ENCODE measurements around the gene CREM. TPM values are rescaled to one million over a fixed set of nuclear protein-coding genes. Genes with fewer than 3 reads are reported as not detected.

The CREM gene
- total and polyA plus RNA-seq, 2 of the 4 experiments (the other 2 are of a cell fraction): 33.2 to 40.5 TPM

DNA sequence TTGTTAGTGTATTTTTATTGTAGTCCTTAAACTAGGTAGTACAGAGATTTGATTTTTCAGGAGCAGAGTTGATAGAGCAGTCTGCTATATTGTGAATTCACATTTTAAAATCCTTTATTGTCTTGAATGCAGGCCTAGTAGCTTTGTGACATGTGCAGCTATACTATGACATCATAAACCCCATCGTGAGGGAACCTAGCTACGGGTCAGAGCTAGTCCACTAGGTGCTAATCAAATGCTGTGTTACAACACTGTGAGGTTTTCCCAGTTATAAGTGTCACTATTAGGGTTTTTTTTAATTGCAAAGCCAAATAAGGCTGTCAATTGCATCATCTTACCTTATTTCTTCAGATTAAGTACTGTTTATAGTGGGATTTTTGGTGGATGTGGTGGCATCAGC is 40.7 kb downstream of the CREM start:
- ChIA-PET CTCF (no interaction called here), POLR2A (ENCODE audit: unreplicated experiment) (no interaction called here)
- Histone ChIP-seq H3K36me3 (ENCODE audit: control insufficient read depth, insufficient read depth, low read length) (no peaks in the 10 kb centered on the region), H3K9me3 (ENCODE audit: control insufficient read depth, insufficient read depth, low read length) (no peaks in the 10 kb centered on the region), H4K5ac (ENCODE audit: low read depth, low read length) (no peak overlapping the region), H2BK120ac (ENCODE audit: low read depth, low read length) (no peak overlapping the region), H3K18ac (ENCODE audit: low read depth, low read length) (no peak overlapping the region), H3K79me1 (ENCODE audit: low read depth in 1 of 2, low read length in 2 of 2) (peaks cover 2 to 7% of the 10 kb centered on the region in 2 experiments; a peak in 1 of 4 replicates), H2BK15ac (ENCODE audit: low read depth, low read length) (no peak overlapping the region), H4K8ac (ENCODE audit: low read depth in 2 of 2, low read length in 2 of 2) (no peak overlapping the region), H4K20me1 (ENCODE audit: insufficient read depth, low read length) (no peaks in the 10 kb centered on the region), H3K27ac (ENCODE audit: insufficient read depth, low read length) (no peak overlapping the region), H3K14ac (replicated peaks; ENCODE audit: low read depth, low read length) (no peak overlapping the region), H2BK20ac (ENCODE audit: low read depth, low read length) (no peak overlapping the region), H2AK5ac (ENCODE audit: low read depth, low read length) (no peak overlapping the region), H3K23ac (ENCODE audit: low read depth, low read length) (no peak overlapping the region), H2BK5ac (ENCODE audit: low read depth, low read length, poor library complexity, severe bottlenecking) (no peak overlapping the region), H3K4me2 (ENCODE audit: low read depth, low read length) (no peak overlapping the region), H4K91ac (ENCODE audit: insufficient read depth, low read depth, low read length) (no peak overlapping the region), H3K9me1 (ENCODE audit: insufficient read depth, low read length) (no peaks in the 10 kb centered on the region), H3K9ac (ENCODE audit: low read depth, low read length) (no peak overlapping the region), H3K27me3 (ENCODE audit: control insufficient read depth, insufficient read depth, low read length) (no peaks in the 10 kb centered on the region), H2AFZ (replicated peaks; ENCODE audit: low read length, poor library complexity) (no peak overlapping the region), H3K4me3 (ENCODE audit: insufficient read depth, low read depth, low read length) (no peak overlapping the region), H3K4me1 (ENCODE audit: control insufficient read depth, insufficient read depth, low read length) (peaks cover 4% of the 10 kb centered on the region; the same call in 1 of the 2 replicates), H2AK9ac (replicated peaks; ENCODE audit: low read depth, low read length, poor library complexity) (no peak overlapping the region), H3K4ac (ENCODE audit: low read depth, low read length) (no peak overlapping the region), H3K56ac (ENCODE audit: extremely low read depth, insufficient read depth, low read length) (no peak overlapping the region)
- BruUV-seq (replicated peaks): no TSS peak
- in situ Hi-C loops (cut with MboI; ENCODE audit: low sequenced_read_pairs) (no loop called here), dilution Hi-C loops (cut with HindIII; ENCODE audit: low sequenced_read_pairs, unreplicated experiment) (no loop called here), intact Hi-C loops (cut with micrococcal nuclease) (no loop called here)
- DNase-seq (no peak), ATAC-seq (ENCODE audit: low read depth) (no peak)
- TF ChIP-seq MAFK (IDR thresholded peaks at IDR 0.05; ENCODE audit: low read depth, low read length): no peak
- TF ChIP-seq FOS (IDR thresholded peaks at IDR 0.05; ENCODE audit: low read depth, low read length): no peak
- no peak for TF ChIP-seq NFE2L2 (IDR thresholded peaks at IDR 0.05; ENCODE audit: low read depth, low read length)
- TF ChIP-seq RFX5 (IDR thresholded peaks at IDR 0.05; ENCODE audit: low read depth, low read length): no peak
- TF ChIP-seq CHD1 (IDR thresholded peaks at IDR 0.05; ENCODE audit: low read depth, low read length): no peak
- TF ChIP-seq ELK1 (IDR thresholded peaks at IDR 0.05; ENCODE audit: borderline replicate concordance, low read depth, low read length): no peak
- no CpG with 5 or more reads among the region's 2 CpGs for WGBS, 2 experiments (ENCODE audit: extremely low coverage in 2 of 2, insufficient read length in 1 of 2)

Measured in IMR-90 (cell line).